ENCODE data around the gene CFL2.

- TF ChIP-seq CTCF (IDR thresholded peaks at IDR 0.05), result no peak
- TF ChIP-seq POLR2A (IDR thresholded peaks at IDR 0.05), result no peak
Observed at GRCh38 chr14:34750670-34751069, 36.3 kb upstream of the CFL2 start.
